ENCODE results near the gene SLC37A1.

The SLC37A1 gene

GRCh38 chr21:42576639-42577038, 63.0 kb downstream of the SLC37A1 start:
- TF ChIP-seq, protein P1, sequence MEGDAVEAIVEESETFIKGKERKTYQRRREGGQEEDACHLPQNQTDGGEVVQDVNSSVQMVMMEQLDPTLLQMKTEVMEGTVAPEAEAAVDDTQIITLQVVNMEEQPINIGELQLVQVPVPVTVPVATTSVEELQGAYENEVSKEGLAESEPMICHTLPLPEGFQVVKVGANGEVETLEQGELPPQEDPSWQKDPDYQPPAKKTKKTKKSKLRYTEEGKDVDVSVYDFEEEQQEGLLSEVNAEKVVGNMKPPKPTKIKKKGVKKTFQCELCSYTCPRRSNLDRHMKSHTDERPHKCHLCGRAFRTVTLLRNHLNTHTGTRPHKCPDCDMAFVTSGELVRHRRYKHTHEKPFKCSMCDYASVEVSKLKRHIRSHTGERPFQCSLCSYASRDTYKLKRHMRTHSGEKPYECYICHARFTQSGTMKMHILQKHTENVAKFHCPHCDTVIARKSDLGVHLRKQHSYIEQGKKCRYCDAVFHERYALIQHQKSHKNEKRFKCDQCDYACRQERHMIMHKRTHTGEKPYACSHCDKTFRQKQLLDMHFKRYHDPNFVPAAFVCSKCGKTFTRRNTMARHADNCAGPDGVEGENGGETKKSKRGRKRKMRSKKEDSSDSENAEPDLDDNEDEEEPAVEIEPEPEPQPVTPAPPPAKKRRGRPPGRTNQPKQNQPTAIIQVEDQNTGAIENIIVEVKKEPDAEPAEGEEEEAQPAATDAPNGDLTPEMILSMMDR (IDR thresholded peaks at IDR 0.05; ENCODE audit: control insufficient read depth, extremely low read depth, insufficient read depth) = no peak
- H3K4me3 ChIP-seq (ENCODE audit: low read depth, low read length) = no peak overlapping the region
- DNase-seq (ENCODE audit: low read depth) = no peak

- TF ChIP-seq, protein P1 (IDR thresholded peaks at IDR 0.05; ENCODE audit: control insufficient read depth, extremely low read depth, insufficient read depth) = no peak
- DNase-seq (ENCODE audit: low read depth) = no peak
- H3K4me3 ChIP-seq (ENCODE audit: low read depth, low read length) = no peak overlapping the region
These were observed 64.4 kb downstream of the SLC37A1 start for GRCh38 chr21:42578034-42578433.

DNA sequence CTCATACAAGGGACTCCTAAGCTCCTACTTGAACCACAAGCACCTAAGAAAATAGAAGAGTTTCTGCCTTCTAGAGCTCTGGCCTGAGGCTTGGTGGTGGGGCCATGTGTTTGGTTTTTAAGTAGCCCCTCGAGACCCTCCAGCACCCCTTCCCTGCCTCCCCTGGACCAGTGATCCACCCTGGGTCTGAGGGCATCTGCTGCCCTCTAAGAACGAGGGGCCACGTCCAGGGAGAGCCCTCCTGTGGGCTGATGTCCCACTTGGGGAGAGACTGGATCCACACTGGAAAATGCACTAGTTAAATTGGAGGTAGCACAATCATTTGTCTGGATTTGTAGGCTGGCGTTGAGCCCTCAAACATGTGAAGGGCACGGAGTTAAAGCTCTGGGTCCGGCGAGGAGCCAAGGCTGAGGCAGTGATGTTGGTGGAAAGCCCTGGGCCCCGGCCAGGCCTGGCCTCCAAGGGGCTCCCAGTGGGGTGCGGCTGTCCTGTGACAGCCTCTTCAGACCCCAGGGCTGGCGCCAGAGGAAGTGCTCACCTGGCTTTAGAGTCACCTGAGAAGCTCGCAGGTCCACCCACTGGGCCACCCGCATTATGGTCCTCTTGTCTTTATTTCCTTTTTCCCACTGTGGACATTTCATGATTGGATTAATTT, 65.2 kb downstream of the SLC37A1 start:
- no peak for DNase-seq (ENCODE audit: low read depth)
- TF ChIP-seq, protein P1 (IDR thresholded peaks at IDR 0.05; ENCODE audit: control insufficient read depth, extremely low read depth, insufficient read depth) = no peak
- no peak overlapping the region for H3K4me3 ChIP-seq (ENCODE audit: low read depth, low read length)

- no peak for DNase-seq (ENCODE audit: low read depth)
- H3K4me3 ChIP-seq (ENCODE audit: low read depth, low read length) = no peak overlapping the region
- TF ChIP-seq, protein P1 (IDR thresholded peaks at IDR 0.05; ENCODE audit: control insufficient read depth, extremely low read depth, insufficient read depth) = no peak
These were observed 65.9 kb downstream of the SLC37A1 start for GRCh38 chr21:42579456-42580075.

DNA sequence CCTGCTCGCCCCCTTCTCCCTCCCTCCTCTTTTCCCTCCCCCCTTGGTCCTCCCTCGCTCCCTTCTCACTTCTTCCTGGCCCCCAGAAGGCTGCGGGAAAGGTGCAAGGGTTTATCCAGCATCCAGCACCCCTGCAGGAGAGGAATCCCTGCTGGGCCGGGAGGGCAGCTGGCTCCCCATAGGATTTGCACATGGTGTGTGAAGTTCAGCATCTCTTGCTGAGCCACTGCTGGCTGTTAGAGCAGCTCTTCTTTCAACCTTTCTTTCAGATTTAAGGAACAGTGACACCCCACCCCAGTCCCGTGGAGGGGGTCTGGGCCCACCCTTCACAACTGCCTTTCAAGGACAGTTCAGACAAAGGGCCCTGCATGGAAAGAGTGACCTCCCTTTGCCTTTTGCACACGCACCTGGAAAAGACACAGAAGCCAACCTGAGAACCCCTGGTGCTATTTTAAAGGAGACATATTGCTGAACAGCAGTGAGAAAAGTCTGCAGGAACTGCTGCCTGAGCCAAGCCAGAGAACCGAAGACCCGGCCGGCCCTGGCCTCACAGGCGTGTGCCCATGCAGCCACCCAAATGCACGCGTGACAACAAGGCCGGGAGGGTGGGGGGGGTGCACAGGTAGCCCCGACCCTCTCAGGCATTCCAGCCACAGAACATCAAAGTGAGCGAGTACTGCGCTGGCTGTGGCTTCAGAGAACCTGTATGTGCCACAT, 66.6 kb downstream of the SLC37A1 start:
- H3K4me3 ChIP-seq (ENCODE audit: low read depth, low read length) = no peak overlapping the region
- DNase-seq (ENCODE audit: low read depth) = no peak
- TF ChIP-seq, protein P1 (IDR thresholded peaks at IDR 0.05; ENCODE audit: control insufficient read depth, extremely low read depth, insufficient read depth) = no peak

GRCh38 chr21:42580793-42581321, 67.2 kb downstream of the SLC37A1 start:
- TF ChIP-seq, protein P1 (IDR thresholded peaks at IDR 0.05; ENCODE audit: control insufficient read depth, extremely low read depth, insufficient read depth) = no peak
- no peak overlapping the region for H3K4me3 ChIP-seq (ENCODE audit: low read depth, low read length)
- DNase-seq (ENCODE audit: low read depth) = no peak

Measured in LNCaP clone FGC (cell line).